NCI-H2227 treated with DMSO at 0.1 percent for 48 hours (cell line): Measurements from ENCODE around the gene ZFYVE19.
"Not testable (repeated sequence)": the region's sequence is repeated elsewhere in the genome, so short reads cannot be mapped to it uniquely, and the experiment has no call there.

Experiments
- DNase-seq: peaks from one replicate; lab custom pipeline; 2025; lab: John Stamatoyannopoulos, UW

ZFYVE19 gene

DNA sequence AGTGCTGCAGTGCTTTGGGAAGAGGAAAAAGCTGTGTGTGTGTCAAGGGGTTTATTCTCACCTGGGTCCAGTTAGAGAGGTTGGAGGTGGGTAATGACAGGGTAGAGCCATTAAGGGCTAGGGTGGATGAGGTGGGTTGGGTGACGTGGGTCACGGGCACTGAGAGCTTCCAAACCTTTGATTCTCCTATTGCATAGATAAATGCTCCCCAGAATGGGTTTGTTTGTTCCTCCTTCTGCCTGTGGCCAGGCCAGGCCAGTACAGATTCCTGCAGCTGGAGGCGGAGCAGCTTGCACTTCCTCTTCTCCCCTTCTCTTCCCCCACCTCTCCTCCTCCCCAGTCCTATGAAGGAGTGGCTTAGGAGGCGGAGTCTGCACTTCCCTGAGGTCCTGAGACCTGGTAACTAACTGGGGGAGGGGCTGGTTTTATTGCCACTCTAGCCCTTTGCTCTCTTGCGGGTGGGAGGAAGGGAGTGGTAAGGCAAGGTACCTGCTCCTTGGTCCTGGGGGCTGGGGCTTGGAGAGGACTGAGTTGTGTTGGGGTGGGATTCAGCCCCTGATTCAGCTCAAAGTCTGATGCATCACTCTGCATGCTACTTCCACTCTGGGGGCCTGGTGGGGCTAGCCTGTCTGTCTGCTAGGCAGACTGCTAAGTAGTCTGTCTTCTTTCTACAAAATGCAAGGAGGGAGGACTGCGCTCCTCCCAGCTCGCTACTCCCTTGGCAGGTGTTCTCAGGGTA, 40.5 kb downstream of the ZFYVE19 start:
- peak; percentile 35 for DNase-seq

DNA sequence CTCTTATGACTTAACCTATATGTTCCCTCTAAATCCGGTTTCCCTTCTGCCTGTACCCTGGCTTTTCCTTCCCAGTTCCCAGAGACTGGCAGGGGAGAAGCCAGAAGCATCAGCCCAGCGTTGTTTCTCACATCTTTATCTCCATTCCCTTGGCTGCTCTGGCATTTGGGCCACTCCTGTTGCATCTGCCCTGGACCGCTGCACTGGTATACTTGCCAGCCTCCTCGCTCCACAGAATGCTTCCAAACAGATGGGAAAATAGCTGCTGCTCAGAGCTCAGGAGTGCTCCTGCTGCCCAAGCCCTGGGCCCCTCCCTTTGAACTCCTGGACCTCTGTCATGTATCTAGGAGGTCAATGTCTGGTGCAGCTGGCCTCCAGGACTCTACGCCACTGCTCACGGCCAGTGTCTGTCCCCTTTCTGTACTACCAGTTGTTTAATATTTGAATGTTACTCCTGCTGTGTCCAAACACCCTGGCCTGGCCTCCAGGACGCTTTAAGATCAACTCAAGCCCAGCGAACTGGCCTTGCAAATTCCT, 43.8 kb downstream of the ZFYVE19 start:
- DNase-seq: no peak

DNA sequence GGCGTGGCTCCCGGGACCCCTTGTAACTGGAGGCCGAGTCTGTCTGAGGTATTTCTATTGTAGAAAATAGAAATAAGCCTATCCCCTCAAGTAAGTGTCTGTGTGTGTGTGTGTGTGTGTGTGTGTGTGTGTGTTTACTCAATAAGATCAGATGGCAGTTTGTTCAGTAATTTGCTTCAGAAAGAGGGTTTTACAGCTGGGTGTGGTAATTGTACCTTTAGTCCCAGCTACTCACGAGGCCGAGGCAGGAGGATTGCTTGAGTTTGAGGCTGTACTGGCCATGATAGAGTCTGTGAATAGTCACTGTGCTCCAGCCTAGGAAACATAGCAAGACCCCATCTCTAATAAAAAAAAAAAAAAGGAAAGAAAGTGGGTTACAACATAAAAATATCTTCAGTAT, 45.6 kb downstream of the ZFYVE19 start:
- no peak for DNase-seq

DNA sequence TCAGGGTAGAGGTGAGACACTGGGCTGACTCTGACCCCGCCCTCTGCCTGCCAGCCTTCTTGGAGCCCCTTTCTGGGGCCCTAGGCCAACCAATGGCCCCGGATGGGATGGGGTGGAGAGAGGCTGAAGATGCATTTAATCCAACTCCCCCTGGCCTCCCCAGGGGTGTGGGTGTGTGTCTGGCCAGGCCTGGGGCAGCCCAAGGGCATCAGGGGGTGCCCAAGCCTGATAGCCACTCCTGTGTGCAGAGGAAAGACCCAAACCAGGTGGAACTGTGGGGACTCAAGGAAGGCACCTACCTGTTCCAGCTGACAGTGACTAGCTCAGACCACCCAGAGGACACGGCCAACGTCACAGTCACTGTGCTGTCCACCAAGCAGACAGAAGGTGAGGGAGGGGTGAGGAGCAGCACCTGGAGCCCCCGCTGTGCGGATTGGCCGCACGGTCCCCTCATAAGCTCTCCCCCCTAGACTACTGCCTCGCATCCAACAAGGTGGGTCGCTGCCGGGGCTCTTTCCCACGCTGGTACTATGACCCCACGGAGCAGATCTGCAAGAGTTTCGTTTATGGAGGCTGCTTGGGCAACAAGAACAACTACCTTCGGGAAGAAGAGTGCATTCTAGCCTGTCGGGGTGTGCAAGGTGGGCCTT, 46.5 kb downstream of the ZFYVE19 start:
- no peak for DNase-seq

DNA sequence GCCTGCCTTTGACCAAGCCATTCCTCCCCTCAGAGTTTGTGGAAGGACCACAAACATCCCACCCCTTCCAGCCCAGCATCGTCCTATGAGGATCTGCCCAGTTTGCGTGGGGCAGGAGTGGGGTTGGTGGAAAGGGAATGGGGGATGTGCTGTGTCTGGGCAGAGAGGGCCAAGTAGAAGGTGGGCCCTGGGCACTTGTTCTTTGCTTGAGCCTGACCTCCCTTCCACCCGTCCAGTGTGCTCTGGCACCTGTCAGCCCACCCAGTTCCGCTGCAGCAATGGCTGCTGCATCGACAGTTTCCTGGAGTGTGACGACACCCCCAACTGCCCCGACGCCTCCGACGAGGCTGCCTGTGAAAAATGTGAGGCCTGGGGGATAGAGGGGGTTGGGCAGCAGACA, 47.3 kb downstream of the ZFYVE19 start:
- no peak for DNase-seq

DNA sequence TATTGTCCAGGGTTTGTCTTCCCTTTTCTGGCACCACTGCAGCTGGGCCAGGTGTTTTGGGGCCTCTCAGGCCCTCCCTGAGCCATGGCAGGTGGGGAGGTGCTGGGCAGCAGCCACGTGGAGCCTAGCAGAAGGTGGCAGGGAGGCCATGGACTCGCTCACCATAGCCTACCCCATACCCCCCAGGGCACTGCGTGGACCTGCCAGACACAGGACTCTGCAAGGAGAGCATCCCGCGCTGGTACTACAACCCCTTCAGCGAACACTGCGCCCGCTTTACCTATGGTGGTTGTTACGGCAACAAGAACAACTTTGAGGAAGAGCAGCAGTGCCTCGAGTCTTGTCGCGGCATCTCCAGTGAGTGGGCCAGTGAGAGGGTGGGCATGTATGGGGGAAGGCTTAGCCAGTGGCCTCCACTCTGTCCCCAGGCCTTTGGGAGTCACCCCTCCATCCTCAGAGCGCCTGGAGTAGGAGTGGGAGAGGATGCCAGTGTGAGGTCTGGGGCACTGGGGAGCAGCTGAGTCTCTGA, 48.9 kb downstream of the ZFYVE19 start:
- no peak for DNase-seq

DNA sequence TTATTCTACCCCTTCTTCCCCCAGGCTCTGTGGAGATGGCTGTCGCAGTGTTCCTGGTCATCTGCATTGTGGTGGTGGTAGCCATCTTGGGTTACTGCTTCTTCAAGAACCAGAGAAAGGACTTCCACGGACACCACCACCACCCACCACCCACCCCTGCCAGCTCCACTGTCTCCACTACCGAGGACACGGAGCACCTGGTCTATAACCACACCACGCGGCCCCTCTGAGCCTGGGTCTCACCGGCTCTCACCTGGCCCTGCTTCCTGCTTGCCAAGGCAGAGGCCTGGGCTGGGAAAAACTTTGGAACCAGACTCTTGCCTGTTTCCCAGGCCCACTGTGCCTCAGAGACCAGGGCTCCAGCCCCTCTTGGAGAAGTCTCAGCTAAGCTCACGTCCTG, 49.9 kb downstream of the ZFYVE19 start:
- no peak for DNase-seq

DNA sequence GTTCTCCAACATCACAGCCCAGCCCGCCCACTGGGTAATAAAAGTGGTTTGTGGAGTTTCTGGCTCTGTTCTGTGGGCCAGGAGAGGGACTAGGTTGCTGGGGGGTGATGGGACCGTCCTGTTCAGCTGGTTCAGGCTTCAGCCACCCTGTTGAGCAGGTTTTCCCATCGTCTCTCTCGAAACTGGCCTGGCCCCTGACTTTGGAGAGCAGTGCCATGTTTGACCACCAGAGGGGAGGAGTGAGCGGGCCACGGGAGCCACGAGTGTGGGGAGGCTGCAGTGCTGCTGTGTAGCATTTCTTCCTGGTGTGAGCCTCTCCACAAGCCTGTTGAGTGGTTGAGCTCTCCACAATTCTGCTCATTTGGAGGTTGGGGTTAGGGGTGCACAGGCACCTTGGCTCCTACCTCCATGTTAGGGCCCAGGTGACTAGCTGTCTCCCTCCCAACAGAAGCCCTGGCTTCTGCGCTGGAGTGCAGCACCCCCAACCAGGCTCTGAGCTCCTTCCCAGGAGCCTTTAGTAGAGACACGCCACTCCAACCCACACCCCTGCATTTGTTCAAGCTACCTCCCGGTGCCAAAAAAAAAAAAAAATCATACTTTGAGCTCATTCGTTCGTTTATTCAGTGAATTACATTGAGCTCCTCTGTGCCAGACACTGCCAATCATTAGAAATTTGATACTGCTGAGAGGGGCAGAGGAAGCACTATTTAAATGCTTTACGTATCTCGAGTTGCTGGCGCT, 50.9 kb downstream of the ZFYVE19 start:
- peak; percentile 51 for DNase-seq

DNA sequence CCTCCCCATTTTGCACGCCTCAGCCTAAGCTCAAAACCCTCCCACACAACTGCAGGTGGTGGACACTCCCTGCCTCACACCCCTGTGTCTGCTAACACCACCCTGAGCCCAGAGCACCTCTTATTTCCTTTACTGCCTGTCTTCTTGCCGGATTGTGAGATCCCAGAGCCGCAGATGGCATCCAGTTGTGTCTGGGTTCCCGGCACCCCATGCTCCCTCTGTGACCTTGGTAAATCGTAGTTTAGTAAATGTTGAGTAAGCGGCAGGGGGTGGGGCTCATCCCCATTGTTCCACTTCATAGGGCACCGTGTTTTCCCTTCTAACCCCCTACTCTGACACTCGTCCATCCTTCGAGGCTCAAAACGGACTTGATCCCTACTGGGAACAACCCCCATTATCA, 51.8 kb downstream of the ZFYVE19 start:
- no peak for DNase-seq

DNA sequence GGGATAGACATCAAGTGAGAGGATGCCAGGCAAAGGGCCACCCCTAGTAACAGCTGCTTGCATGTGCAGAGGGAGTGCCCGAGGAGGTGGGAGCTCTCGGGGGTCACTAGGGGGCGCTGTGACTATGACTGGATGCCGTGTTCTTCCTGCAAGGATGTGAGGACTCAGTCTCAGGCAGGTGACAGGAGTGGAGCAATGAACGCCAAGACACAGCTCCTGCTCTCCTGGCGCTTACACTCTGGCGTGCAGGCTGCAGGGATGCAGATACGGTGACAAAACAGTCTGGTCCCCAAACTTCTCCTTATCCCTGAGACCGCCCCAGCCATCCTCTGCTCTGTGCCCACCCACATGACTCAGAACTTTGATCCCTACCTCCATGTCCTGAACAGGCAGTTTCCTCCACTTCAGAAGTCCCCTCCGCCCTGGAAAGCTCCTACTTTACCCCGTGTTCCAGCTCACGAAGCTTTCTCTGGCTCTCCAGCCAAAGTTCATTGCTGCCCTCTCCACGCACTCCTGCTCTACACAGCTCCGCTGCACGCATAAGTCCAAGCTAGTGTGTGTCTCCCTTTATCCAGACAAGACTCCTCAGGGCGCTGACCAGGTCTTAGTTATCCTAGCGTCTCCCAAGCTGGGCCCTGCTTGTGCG, 52.4 kb downstream of the ZFYVE19 start:
- peak; percentile 35 for DNase-seq

DNA sequence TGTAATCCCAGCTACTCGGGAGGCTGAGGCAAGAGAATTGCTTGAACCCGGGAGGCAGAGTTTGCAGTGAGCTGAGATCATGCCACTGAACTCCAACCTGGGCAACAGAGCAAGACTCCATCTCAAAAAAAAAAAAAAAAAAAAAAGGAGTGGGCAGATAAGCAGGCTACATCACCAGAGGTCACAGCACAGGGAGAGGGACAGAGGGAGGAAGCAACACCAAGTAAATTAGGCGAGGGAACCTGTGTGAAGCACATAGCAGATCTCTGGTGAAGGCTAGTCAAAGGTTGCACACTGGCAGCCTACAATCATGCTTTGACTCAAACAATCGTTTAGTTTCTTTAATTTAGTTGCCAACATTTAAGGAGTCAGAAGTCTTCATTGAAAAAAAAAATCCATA, 54.3 kb downstream of the ZFYVE19 start:
- not testable (repeated sequence) for DNase-seq

DNA sequence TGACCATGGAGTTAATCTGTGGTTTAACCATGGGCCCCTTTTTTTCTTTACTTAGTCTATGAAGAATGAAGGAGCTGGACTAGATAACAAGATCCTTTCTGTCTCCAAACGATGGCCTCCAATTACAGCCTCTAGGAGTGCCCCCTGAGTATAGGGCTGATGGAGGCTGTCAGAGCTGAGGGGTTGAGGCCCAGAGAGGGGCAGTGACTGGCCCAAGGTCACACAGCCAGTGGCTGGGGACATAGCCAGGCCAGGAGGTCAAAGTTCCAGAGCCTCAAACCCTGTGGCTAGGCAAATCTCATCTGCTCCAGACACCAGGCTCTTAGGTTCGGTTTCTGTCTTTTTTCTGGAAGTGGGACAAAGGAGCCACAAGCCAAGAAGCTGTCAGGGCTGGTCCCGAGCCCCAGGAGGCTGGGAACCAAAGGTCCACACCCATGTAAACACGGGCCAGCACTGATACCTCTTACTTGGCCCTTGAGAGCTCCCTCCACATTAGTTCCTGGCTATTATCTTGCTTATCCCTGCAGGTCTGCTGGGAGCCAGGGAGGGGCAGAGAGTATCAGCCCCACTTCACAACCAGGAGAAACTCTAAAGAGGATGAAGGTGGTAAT, 56.9 kb downstream of the ZFYVE19 start:
- DNase-seq: no peak
